Endodermal cell (in vitro differentiated cells): ENCODE results near the gene TEX30. TPM values are rescaled to one million over a fixed set of nuclear protein-coding genes. Genes with fewer than 3 reads are reported as not detected.
A peak's percentile ranks its signal among the peaks of the same experiment; 100 is the strongest.
"Not testable (repeated sequence)": the region's sequence is repeated elsewhere in the genome, so short reads cannot be mapped to it uniquely, and the experiment has no call there.

Experiments used
- DNase-seq: peaks from one replicate; pipeline ENCODE4 v3.0.0-alpha.2; 2017
- H3K27ac ChIP-seq: 2 replicates; pipeline ENCODE4 v1.5.1; 2013; ENCODE audit warnings: mild to moderate bottlenecking, low read depth, low read length, moderate library complexity
- H3K27me3 ChIP-seq: 2 replicates; pipeline ENCODE4 v1.6.1; 2013; ENCODE audit warnings: mild to moderate bottlenecking, low read length, moderate library complexity; ENCODE audit not compliant: insufficient read depth, control insufficient read depth, poor library complexity, severe bottlenecking
- H3K36me3 ChIP-seq: 2 replicates; pipeline ENCODE4 v1.7.0; 2013; ENCODE audit warnings: mild to moderate bottlenecking, low read length, moderate library complexity; ENCODE audit not compliant: control insufficient read depth, insufficient read depth
- H3K4me1 ChIP-seq: one replicate; pipeline ENCODE4 v1.7.0; 2013; ENCODE audit warnings: low read length; ENCODE audit not compliant: control insufficient read depth, insufficient read depth
- H3K4me3 ChIP-seq: 2 replicates; pipeline ENCODE4 v1.5.1; 2013; ENCODE audit warnings: mild to moderate bottlenecking, low read length, moderate library complexity
- H3K9ac ChIP-seq: 2 replicates; pipeline ENCODE4 v1.6.1; 2013; ENCODE audit warnings: mild to moderate bottlenecking, low read length, moderate library complexity; ENCODE audit not compliant: poor library complexity, severe bottlenecking; ENCODE audit errors: extremely low read depth
- H3K9me3 ChIP-seq: 2 replicates; pipeline ENCODE4 v1.6.1; 2013; ENCODE audit warnings: mild to moderate bottlenecking, low read length, moderate library complexity; ENCODE audit not compliant: control insufficient read depth
- H3K27ac Mint-ChIP-seq: 2 replicates; pipeline ENCODE4 v1.8.0; 2020; ENCODE audit warnings: mixed read lengths
- H3K27me3 Mint-ChIP-seq: 2 replicates; pipeline ENCODE4 v1.8.0; 2021; ENCODE audit warnings: mild to moderate bottlenecking, mixed read lengths; ENCODE audit not compliant: insufficient read depth
- H3K36me3 Mint-ChIP-seq: 2 replicates; pipeline ENCODE4 v1.8.0; 2020; ENCODE audit warnings: low read depth, mixed read lengths
- H3K4me1 Mint-ChIP-seq: 2 replicates; pipeline ENCODE4 v1.8.0; 2020; ENCODE audit warnings: mixed read lengths
- H3K4me3 Mint-ChIP-seq: 2 replicates; pipeline ENCODE4 v1.8.0; 2020; ENCODE audit warnings: mild to moderate bottlenecking, moderate library complexity, mixed read lengths
- H3K9me3 Mint-ChIP-seq: 2 replicates; pipeline ENCODE4 v1.8.0; 2020; ENCODE audit warnings: mild to moderate bottlenecking, mixed read lengths
- WGBS, 2 experiments: methylation state at CpG; one replicate each; pipeline versions ENCODE4 v1.1.5 to v1.1.7; 2013; ENCODE audit warnings: missing lambda C conversion rate in 2 of 2, mixed read lengths in 1 of 2; ENCODE audit not compliant: insufficient coverage in 1 of 2, insufficient read length in 1 of 2; 5-methylcytosine and 5-hydroxymethylcytosine counted together
- total RNA-seq, 2 donors: library from RNA; stranded (reverse); fragmentation: NEBNext Ultra II Directional in 1 of 2; extraction: Animal tissue kit (Norgen Biotek cat#: 25700) in 1 of 2; gene quantifications; 2 replicates in 1 of 2; 3 replicates in 1 of 2; pipeline ENCODE4 v1.2.1, GENCODE V29; 2021
- TF ChIP-seq, protein P1 (sequence below): fragments of 200-600 bp; sonication (generic); conservative IDR thresholded peaks from 2 replicates; pipeline ENCODE4 v1.5.0; 2021; ENCODE audit warnings: antibody characterized with exemption, mild to moderate bottlenecking

TEX30 gene
- total RNA-seq, 2 donors from 2014 or later, result 10.0 to 11.5 TPM

DNA sequence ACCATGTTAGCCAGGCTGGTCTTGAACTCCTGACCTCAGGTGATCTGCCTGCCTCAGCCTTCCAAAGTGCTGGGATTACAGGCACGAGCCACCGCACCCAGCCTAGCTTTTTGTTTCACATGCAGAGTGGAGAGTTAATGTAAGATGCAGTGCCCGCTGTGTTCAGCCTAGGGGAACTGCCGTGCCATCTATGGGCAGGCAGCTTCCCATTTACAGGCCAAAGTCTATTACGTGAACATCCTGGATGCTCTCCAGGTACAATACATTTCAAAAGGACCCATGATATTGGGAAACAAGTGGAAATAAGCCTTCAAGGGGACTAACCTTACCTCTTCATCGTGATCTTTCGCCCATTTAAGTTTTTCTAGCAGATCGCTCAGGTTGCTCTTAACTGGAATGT, 15.1 kb upstream of the TEX30 start:
- Mint-ChIP-seq H3K27ac (no peak overlapping the region), H3K27me3 (no peaks in the 10 kb centered on the region), H3K36me3 (peaks cover 33% of the 10 kb centered on the region), H3K4me1 (no peaks in the 10 kb centered on the region), H3K4me3 (no peak overlapping the region), H3K9me3 (no peaks in the 10 kb centered on the region)
- no peaks in the 10 kb centered on the region for H3K4me1 ChIP-seq
- no peaks in the 10 kb centered on the region for H3K27me3 ChIP-seq
- no peak overlapping the region for H3K9ac ChIP-seq
- no peak for DNase-seq
- H3K4me3 ChIP-seq, result no peak overlapping the region
- no peaks in the 10 kb centered on the region for H3K9me3 ChIP-seq
- no peak overlapping the region for H3K27ac ChIP-seq
- H3K36me3 ChIP-seq, result peaks cover 77% of the 10 kb centered on the region
- TF ChIP-seq, protein P1, sequence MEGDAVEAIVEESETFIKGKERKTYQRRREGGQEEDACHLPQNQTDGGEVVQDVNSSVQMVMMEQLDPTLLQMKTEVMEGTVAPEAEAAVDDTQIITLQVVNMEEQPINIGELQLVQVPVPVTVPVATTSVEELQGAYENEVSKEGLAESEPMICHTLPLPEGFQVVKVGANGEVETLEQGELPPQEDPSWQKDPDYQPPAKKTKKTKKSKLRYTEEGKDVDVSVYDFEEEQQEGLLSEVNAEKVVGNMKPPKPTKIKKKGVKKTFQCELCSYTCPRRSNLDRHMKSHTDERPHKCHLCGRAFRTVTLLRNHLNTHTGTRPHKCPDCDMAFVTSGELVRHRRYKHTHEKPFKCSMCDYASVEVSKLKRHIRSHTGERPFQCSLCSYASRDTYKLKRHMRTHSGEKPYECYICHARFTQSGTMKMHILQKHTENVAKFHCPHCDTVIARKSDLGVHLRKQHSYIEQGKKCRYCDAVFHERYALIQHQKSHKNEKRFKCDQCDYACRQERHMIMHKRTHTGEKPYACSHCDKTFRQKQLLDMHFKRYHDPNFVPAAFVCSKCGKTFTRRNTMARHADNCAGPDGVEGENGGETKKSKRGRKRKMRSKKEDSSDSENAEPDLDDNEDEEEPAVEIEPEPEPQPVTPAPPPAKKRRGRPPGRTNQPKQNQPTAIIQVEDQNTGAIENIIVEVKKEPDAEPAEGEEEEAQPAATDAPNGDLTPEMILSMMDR, result no peak
- 87 to 91% methylated on average over 5 to 8 of the region's 8 CpGs for WGBS, 2 experiments

DNA sequence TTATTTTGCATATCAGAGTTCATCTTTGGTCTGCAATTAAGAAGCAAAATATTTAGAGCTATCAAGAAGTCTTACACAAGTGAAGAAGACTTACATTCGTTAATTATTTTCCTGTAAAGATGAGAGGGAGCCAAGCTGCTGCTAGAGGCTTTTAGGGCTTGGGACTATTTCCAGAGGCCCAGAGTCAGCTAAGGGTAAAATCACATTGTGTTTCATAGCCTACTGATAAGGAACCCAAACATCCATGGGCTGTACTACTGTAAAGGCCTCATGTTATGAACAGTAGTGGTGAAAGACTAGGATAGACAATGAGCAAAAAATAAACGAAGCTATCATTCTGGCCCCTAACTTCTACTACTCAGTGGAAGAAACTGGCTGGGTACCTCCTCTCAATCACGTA, 10.9 kb upstream of the TEX30 start:
- Histone ChIP-seq H3K4me3 (no peak overlapping the region), H3K9ac (no peak overlapping the region), H3K9me3 (peaks cover 28% of the 10 kb centered on the region), H3K4me1 (no peaks in the 10 kb centered on the region), H3K27me3 (no peaks in the 10 kb centered on the region), H3K27ac (no peak overlapping the region), H3K36me3 (peaks cover 50% of the 10 kb centered on the region)
- no peaks in the 10 kb centered on the region for H3K27me3 Mint-ChIP-seq
- H3K9me3 Mint-ChIP-seq, result peaks cover 26% of the 10 kb centered on the region
- no peaks in the 10 kb centered on the region for H3K4me1 Mint-ChIP-seq
- DNase-seq, result no peak
- H3K36me3 Mint-ChIP-seq, result peaks cover 40% of the 10 kb centered on the region
- H3K27ac Mint-ChIP-seq, result no peak overlapping the region
- no peak overlapping the region for H3K4me3 Mint-ChIP-seq
- 87 to 100% methylated on average over 3 of the region's 3 CpGs for WGBS, 2 experiments
- TF ChIP-seq, protein P1, result no peak

DNA sequence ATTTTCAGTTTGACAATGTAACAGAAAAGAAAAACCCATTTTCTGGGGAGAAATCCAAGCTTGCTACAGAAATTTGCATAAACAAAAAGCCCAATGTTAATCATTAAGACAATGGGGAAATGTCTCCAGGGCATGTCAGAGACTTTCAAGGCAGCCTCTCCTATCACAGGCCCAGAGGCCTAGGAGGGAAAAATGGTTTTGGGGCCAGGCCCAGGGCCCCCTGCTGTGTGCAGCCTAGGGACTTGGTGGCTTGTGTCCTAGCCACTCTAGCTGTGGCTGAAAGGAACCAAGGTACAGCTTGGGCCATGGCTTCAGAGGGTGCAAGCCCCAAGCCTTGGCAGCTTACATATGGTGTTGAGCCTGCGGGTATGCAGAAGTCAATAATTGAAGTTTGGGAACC, 8.0 kb upstream of the TEX30 start:
- Mint-ChIP-seq H3K9me3 (peaks cover 26% of the 10 kb centered on the region), H3K36me3 (peaks cover 27% of the 10 kb centered on the region), H3K4me1 (no peaks in the 10 kb centered on the region), H3K27ac (no peak overlapping the region), H3K27me3 (no peaks in the 10 kb centered on the region), H3K4me3 (no peak overlapping the region)
- DNase-seq, result no peak
- no peaks in the 10 kb centered on the region for H3K27me3 ChIP-seq
- TF ChIP-seq, protein P1, result no peak
- peaks cover 28% of the 10 kb centered on the region for H3K9me3 ChIP-seq
- H3K27ac ChIP-seq, result no peak overlapping the region
- no peaks in the 10 kb centered on the region for H3K4me1 ChIP-seq
- 94 to 100% methylated on average over 1 of the region's 1 CpG for WGBS, 2 experiments
- peaks cover 29% of the 10 kb centered on the region for H3K36me3 ChIP-seq
- no peak overlapping the region for H3K9ac ChIP-seq
- peak overlapping the region; percentile 31 for H3K4me3 ChIP-seq

DNA sequence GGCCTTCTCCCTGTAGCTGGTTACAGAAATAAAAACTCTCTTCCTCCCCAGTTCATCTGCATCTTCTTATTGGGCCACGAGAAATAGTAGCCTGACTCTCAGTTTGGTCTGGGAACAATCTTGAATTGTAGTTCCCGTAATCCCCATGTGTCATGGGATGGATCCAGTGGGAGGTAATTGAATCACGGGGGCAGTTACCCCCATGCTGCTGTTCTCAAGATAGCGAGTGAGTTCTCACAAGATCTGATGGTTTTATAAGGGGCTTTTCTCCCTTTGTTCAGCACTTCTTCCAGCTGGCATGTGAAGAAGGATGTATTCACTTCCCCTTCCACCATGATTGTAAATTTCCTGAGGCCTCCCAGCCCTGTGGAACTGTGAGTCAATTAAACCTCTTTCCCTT, 7.1 kb upstream of the TEX30 start:
- not testable (repeated sequence) for H3K4me3 ChIP-seq

More for the DNA sequence above, 7.1 kb upstream of the TEX30 start:
- Mint-ChIP-seq H3K9me3 (peaks cover 26% of the 10 kb centered on the region), H3K36me3 (peaks cover 25% of the 10 kb centered on the region)
- DNase-seq, H3K4me3 Mint-ChIP-seq, H3K4me1 ChIP-seq, H3K27ac ChIP-seq, H3K27me3 ChIP-seq, H3K27ac Mint-ChIP-seq, H3K9ac ChIP-seq, H3K27me3 Mint-ChIP-seq, H3K4me1 Mint-ChIP-seq: not testable (repeated sequence)
- H3K9me3 ChIP-seq, result peaks cover 28% of the 10 kb centered on the region
- peaks cover 21% of the 10 kb centered on the region for H3K36me3 ChIP-seq
- 99 to 100% methylated on average over 1 to 4 of the region's 4 CpGs for WGBS, 2 experiments
